ENCODE data around the gene APOE. TPM values are rescaled to one million over a fixed set of nuclear protein-coding genes. Genes with fewer than 3 reads are reported as not detected.

The APOE gene
- total and polyA plus RNA-seq, 2 donors (not counting 3 experiments of a cell fraction or from before 2014, with no cell fraction given), result 3.3 to 6.2 TPM

DNA sequence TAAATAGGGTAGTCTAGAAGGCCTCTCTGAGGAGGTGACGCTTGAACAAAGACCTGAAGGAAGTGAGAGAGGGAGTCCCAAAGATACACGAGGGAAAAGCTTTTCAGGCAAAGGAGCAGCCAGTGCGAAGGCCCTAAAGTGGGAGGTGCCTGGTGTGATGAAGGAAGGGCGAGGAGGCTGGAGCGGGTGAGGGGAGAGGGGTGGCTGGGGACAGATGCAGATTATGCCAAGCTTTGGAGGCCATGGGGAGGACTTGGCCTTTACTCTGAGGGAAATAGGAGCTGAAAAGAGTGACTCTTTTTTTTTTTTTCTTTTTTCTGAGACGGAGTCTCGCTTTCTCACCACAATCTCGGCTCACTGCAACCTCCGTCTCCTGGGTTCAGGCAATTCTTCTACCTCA lies 52.5 kb downstream of the APOE start:
- Histone ChIP-seq H3K4me2 (ENCODE audit: insufficient read depth, low read length) (no peak overlapping the region), H3K9me3 (replicated peaks; ENCODE audit: control insufficient read depth, insufficient read depth, low read length) (no peaks in the 10 kb centered on the region), H3K36me3 (ENCODE audit: control insufficient read depth in 2 of 2, extremely low read depth in 1 of 2, insufficient read depth in 2 of 2, low read length in 2 of 2) (peaks cover 5 to 7% of the 10 kb centered on the region in 2 experiments), H3K9me1 (replicated peaks; ENCODE audit: control insufficient read depth, extremely low read depth, insufficient read depth, low read length) (no peaks in the 10 kb centered on the region), H3K4me1 (ENCODE audit: control insufficient read depth, extremely low read depth, insufficient read depth, low read length) (peaks cover 15% of the 10 kb centered on the region), H3K27me3 (ENCODE audit: control insufficient read depth in 2 of 2, insufficient read depth in 2 of 2, low read length in 2 of 2) (no peaks in the 10 kb centered on the region), H2AFZ (ENCODE audit: low read depth, low read length) (no peak overlapping the region), H3K27ac (ENCODE audit: insufficient read depth, low read depth, low read length) (no peak overlapping the region), H3K9ac (replicated peaks; ENCODE audit: extremely low read depth, insufficient read depth, low read length) (no peak overlapping the region), H3K79me2 (ENCODE audit: control insufficient read depth, insufficient read depth, low read length) (peaks cover 62% of the 10 kb centered on the region), H4K20me1 (replicated peaks; ENCODE audit: control insufficient read depth, extremely low read depth, insufficient read depth, low read length) (no peaks in the 10 kb centered on the region), H3K4me3 (replicated peaks in 1 of 3; ENCODE audit: insufficient read depth in 1 of 3, low read depth in 1 of 3, low read length in 3 of 3) (no peak overlapping the region)
- dilution Hi-C loops (cut with MboI; ENCODE audit: extremely low pct_ligation_motif_present, low sequenced_read_pairs), result no loop called here
- CTCF ChIA-PET, result no interaction called here
- POLR2A ChIA-PET, result no interaction called here
- no TSS peak for BruUV-seq (replicated peaks)
- FAIRE-seq, result no peak
- intact Hi-C loops (cut with micrococcal nuclease), result loop anchor here (10.0 kb wide), 1 partner anchor 153 kb away; the partner anchor contains the start of gene BCAM
- TF ChIP-seq EZH2 (IDR thresholded peaks at IDR 0.05; ENCODE audit: borderline replicate concordance, low read depth, low read length, severe bottlenecking), result no peak
- TF ChIP-seq JUN (IDR thresholded peaks at IDR 0.05; ENCODE audit: borderline replicate concordance, insufficient read depth, insufficient read length, low read depth), result no peak
- no peak for TF ChIP-seq GATA2 (IDR thresholded peaks at IDR 0.05; ENCODE audit: insufficient read depth, insufficient read length, low read depth, low read length)
- TF ChIP-seq MYC (IDR thresholded peaks at IDR 0.05; ENCODE audit: low read depth, low read length), result no peak
- TF ChIP-seq, protein P1, sequence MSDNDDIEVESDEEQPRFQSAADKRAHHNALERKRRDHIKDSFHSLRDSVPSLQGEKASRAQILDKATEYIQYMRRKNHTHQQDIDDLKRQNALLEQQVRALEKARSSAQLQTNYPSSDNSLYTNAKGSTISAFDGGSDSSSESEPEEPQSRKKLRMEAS (IDR thresholded peaks at IDR 0.05; ENCODE audit: insufficient read depth, insufficient read length), result no peak
- no peak for TF ChIP-seq POLR2A (IDR thresholded peaks at IDR 0.05; ENCODE audit: low read depth, low read length)
- TF ChIP-seq POLR2AphosphoS5 (IDR thresholded peaks at IDR 0.05; ENCODE audit: insufficient read depth, low read depth, low read length), result no peak
- no peak for TF ChIP-seq FOS (IDR thresholded peaks at IDR 0.05; ENCODE audit: borderline replicate concordance, insufficient read depth, low read length)
- TF ChIP-seq, protein P2, sequence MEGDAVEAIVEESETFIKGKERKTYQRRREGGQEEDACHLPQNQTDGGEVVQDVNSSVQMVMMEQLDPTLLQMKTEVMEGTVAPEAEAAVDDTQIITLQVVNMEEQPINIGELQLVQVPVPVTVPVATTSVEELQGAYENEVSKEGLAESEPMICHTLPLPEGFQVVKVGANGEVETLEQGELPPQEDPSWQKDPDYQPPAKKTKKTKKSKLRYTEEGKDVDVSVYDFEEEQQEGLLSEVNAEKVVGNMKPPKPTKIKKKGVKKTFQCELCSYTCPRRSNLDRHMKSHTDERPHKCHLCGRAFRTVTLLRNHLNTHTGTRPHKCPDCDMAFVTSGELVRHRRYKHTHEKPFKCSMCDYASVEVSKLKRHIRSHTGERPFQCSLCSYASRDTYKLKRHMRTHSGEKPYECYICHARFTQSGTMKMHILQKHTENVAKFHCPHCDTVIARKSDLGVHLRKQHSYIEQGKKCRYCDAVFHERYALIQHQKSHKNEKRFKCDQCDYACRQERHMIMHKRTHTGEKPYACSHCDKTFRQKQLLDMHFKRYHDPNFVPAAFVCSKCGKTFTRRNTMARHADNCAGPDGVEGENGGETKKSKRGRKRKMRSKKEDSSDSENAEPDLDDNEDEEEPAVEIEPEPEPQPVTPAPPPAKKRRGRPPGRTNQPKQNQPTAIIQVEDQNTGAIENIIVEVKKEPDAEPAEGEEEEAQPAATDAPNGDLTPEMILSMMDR (IDR thresholded peaks at IDR 0.05; ENCODE audit: extremely low read depth in 1 of 2, insufficient read depth in 1 of 2, low read depth in 1 of 2, low read length in 2 of 2), result no peak
- no peak for DNase-seq (ENCODE audit: low read depth, low spot score)

Other genes starting within 250 kb of the APOE start
- gene CEACAM19, start 234.3 kb upstream of the APOE start, total RNA-seq, result 9.9 and 13.0 TPM in 2 replicates
- gene CEACAM19, start 234.3 kb upstream of the APOE start, polyA plus RNA-seq, result 14.5 and 23.2 TPM in 2 replicates
- gene CEACAM16, start 206.6 kb upstream of the APOE start, total RNA-seq, result not detected in 2 replicates
- not detected in 2 replicates for gene CEACAM16, start 206.6 kb upstream of the APOE start, polyA plus RNA-seq
- 24.0 and 26.9 TPM in 2 replicates for gene BCL3, start 157.1 kb upstream of the APOE start, total RNA-seq
- gene BCL3, start 157.1 kb upstream of the APOE start, polyA plus RNA-seq, result 11.0 and 15.3 TPM in 2 replicates
- not detected in 2 replicates for gene CBLC, start 127.9 kb upstream of the APOE start, total RNA-seq
- 0.04 and 0.08 TPM in 2 replicates for gene CBLC, start 127.9 kb upstream of the APOE start, polyA plus RNA-seq
- 28.5 and 29.0 TPM in 2 replicates for gene BCAM, start 96.7 kb upstream of the APOE start, total RNA-seq
- 23.9 and 32.5 TPM in 2 replicates for gene BCAM, start 96.7 kb upstream of the APOE start, polyA plus RNA-seq
- gene NECTIN2, start 59.5 kb upstream of the APOE start, total RNA-seq, result 205 and 211 TPM in 2 replicates
- gene NECTIN2, start 59.5 kb upstream of the APOE start, polyA plus RNA-seq, result 238 and 262 TPM in 2 replicates
- gene TOMM40, start 14.5 kb upstream of the APOE start, total RNA-seq, result 90.7 and 101 TPM in 2 replicates
- gene TOMM40, start 14.5 kb upstream of the APOE start, polyA plus RNA-seq, result 70.2 and 71.8 TPM in 2 replicates
- 5.0 and 11.4 TPM in 2 replicates for gene APOC1, start 8.8 kb downstream of the APOE start, total RNA-seq
- gene APOC1, start 8.8 kb downstream of the APOE start, polyA plus RNA-seq, result 15.0 and 18.5 TPM in 2 replicates
- gene APOC4, start 36.4 kb downstream of the APOE start, total RNA-seq, result not detected in 2 replicates
- gene APOC4, start 36.4 kb downstream of the APOE start, polyA plus RNA-seq, result not detected in 2 replicates
- gene APOC2, start 40.3 kb downstream of the APOE start, total RNA-seq, result not detected in 2 replicates
- not detected in 2 replicates for gene APOC2, start 40.3 kb downstream of the APOE start, polyA plus RNA-seq
- gene CLPTM1, start 49.6 kb downstream of the APOE start, total RNA-seq, result 108 and 115 TPM in 2 replicates
- 176 and 200 TPM in 2 replicates for gene CLPTM1, start 49.6 kb downstream of the APOE start, polyA plus RNA-seq
- 10.5 and 13.2 TPM in 2 replicates for gene RELB, start 95.7 kb downstream of the APOE start, total RNA-seq
- gene RELB, start 95.7 kb downstream of the APOE start, polyA plus RNA-seq, result 14.4 and 19.8 TPM in 2 replicates
- 70.7 and 77.0 TPM in 2 replicates for gene CLASRP, start 133.2 kb downstream of the APOE start, total RNA-seq
- 30.5 and 40.7 TPM in 2 replicates for gene CLASRP, start 133.2 kb downstream of the APOE start, polyA plus RNA-seq
- 1.8 and 2.1 TPM in 2 replicates for gene ZNF296, start 170.7 kb downstream of the APOE start, total RNA-seq
- 0.35 and 0.46 TPM in 2 replicates for gene ZNF296, start 170.7 kb downstream of the APOE start, polyA plus RNA-seq
- 30.3 and 34.2 TPM in 2 replicates for gene GEMIN7, start 173.5 kb downstream of the APOE start, total RNA-seq
- 53.7 and 55.6 TPM in 2 replicates for gene GEMIN7, start 173.5 kb downstream of the APOE start, polyA plus RNA-seq
- gene PPP1R37, start 187.4 kb downstream of the APOE start, total RNA-seq, result 27.1 and 28.5 TPM in 2 replicates
- gene PPP1R37, start 187.4 kb downstream of the APOE start, polyA plus RNA-seq, result 16.2 and 18.6 TPM in 2 replicates

All from endothelial cell of umbilical vein (primary cell).